HG03025 (cell line): ENCODE results near the gene NRN1L.
"Not testable (repeated sequence)": the region's sequence is repeated elsewhere in the genome, so short reads cannot be mapped to it uniquely, and the experiment has no call there.

Source experiments
- ATAC-seq: cut with Tn5 transposase; IDR thresholded peaks from one replicate; pipeline ENCODE4 v1.9.1; 2021; ENCODE audit warnings: mild to moderate bottlenecking, moderate library complexity; ENCODE audit not compliant: unreplicated experiment, low FRiP score

The NRN1L gene

DNA sequence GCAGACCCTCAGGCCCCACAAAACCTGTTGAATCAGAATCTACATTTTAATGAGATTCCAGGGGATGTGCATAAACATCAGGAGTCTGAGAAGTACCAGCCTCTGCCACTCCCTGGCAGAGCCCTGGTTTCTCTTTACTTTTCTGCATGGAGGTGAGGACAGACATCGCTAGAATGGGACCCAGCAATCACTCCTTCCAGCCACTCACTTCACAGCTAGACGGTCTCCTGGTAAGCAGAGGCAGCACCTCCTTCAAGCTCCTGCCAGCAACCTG is 30.7 kb downstream of the NRN1L start:
- ATAC-seq: not testable (repeated sequence)

DNA sequence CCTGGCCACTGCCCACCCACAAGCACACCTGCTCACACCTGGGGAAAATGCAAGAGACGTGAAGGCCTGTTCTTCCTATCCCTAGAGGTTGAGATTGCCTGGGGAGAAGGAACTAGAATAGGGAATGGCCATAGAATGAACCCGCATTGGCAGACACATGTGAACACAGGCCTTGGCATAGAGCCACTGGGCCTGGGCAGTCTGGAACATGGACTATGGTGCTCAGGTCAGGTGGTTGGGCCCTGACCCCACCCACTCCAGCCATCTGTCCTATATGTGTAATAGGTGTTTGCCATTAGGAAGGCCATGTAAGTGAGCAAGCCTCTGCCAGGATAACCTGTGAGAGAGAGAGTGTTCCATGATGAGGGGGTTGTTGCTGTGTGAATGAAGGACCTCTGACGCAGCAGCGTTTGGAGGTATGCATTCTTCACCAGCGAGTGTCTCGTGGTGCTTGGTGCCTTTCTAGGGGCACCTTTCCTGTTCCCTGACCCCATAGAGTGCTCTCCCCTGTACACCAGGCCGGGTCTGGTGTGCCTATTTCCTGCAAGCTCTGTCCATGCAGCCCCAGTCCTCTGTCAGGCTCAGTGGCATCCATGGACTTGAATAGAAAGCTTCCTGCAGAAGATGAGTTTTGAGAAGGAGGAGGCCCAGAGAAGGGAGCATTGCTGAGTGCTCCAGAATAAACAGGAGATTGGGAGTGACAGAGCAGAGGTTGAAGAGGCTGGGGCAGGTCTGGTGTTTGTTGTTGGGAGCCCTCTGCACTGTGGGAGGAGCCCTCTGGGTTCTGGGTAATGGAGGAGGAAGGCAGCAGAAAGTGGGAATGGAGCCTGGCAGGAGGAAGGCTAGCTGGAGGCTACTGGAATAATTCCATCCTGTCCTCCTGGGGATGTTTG is 31.4 kb downstream of the NRN1L start:
- ATAC-seq: no peak

DNA sequence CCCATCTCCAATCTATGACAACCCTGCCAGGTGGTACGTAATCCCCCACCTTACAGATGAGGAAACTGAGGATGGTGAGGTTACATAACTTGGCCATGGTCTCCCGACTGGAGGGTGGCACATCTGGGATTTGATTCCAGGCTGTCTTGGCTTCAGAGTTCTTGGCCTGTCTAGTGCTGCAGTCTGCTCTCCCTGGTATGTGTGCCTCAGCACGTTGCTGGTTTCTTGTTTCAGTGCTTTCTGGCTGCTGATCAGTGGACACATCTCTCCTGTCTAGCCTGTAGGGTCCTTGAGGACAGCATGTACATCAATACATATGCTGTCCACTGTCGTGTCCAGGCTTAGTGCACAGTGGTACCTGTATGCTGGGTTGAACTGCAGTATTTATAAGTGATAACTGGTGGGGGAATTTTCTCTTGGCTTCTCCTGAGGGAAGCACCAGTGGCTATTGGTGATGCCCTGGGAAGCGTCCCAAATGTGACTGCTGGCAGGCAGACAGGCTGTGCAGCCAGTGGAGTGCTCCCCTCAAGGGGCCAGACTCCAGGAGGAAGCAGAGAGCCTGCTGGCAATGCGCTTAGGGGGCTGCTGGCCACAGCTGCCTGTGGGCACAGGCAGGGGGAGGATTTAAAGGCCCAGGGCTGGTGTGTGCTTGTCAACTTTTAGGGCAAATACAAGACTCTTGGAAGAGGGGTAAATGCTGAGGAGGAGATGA is 32.6 kb downstream of the NRN1L start:
- ATAC-seq: no peak

DNA sequence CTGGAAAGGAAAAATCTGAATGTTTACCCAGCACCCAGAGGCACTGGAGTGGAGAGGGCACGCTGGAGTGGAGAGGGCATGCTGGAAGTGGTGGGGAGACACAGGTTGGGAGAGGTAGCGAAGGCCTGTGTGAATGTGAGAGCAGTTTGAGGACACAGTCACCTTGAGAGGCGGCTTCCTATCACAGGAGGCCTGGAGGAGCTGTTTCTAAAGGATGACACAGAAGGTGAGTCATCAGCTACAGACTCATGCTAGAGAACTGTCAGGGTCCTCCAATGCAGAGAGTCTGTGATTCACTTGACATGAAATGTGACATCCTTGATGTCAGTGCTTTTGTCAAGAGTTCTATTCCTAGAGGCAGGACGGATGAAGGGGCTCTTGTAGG is 33.2 kb downstream of the NRN1L start:
- ATAC-seq: no peak

DNA sequence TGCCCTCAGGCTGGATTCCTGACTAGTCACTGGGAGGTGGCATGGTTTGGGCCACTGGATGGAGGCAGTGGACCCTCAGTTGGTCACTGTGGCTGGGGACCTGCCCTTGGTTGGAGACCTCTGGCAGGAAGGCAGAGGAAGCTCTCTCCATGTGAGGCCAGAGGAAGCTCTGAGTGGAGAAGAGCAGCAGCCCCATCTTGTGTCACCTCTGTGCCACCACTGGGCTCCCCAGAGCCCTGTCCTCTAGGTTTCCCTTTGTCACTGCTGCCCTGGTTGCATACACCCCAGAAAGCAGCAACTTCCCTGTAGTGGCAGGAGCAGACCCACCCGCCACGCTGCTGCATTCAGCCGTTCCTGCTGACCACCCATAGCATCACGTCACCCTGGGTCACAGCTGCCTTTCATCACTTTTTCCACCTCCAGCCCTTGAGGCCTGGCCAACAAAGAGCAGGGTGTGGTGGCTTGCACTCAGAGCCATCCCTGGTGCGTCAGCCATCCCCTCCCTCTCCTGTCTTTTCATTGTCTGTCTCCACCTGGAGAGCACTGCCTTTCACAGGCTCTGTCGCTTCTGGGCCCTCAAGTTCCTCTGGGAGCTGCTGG is 35.0 kb downstream of the NRN1L start:
- ATAC-seq: no peak

DNA sequence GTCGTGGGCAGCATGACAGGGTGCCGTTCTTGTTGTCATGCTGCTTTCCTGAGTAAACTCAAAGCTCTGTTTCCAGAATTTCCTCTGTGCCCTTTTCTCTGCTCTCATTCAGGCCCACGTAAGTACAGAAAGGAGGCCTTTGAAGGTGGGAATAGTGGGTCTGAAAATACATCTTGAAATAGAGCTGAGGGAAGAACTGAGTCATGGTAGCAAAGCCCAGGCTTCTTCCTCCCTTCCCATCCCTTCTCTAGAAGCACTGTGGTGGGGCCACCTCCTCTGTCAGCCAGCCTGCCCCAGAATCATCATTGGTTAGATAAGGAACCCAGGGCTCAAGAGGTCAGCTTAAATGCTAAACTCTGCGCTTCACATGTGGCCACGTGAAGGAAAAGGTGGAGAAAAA is 37.5 kb downstream of the NRN1L start:
- ATAC-seq: no peak

DNA sequence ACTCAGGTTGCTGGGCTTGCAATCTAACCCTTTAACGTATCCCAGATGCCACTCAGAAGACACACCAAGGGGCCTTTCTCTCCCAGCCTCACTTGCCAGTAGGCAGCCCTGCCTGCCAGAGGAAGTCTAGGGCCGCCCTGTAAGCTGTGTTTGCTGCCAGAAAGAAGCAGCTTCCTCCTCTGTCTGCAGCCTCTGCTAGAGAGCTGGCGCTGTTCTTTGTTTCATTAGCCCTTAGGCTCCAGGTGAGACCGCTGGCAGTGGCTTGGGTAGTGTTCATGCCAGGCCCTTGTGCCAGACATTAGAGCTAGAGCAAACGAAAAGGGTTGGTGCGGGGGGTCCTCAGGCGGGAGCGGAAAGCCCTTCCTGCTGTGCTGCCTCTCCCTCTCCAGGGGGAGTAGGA is 38.1 kb downstream of the NRN1L start:
- ATAC-seq: no peak

DNA sequence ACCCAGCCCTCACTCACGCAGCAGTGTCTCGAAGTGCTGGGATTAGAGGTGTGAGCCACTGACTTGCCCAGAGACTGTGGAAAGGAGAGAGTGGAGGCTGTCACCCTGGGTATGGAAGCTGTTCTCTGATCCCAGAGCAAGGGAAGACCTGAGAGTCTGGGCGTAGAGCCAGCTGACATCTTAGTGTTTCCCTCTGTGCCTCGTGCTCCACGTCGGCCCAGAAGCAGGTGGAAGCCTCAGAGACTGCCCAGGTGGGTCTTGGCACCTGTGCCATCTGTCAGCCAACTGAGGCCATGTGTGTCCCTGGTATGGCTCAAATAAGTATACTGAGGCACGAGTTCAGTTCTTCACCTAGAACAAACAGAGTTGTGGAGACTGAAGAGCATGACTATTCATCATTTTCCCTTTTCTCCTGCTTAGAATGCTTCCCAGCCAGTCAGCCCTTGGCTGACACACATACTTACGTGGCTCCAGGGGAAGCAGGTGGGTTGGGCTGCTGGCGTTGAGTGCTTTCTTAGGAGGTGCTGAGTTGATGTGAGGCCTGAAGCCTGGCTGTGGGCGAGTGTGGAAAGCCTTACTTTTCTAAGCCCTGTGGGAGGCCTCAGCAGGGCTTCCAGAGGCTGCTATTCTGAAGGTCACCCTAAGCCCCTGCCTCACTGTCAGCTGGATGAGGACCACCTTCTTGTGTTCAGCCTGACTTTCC is 38.9 kb downstream of the NRN1L start:
- ATAC-seq: no peak

DNA sequence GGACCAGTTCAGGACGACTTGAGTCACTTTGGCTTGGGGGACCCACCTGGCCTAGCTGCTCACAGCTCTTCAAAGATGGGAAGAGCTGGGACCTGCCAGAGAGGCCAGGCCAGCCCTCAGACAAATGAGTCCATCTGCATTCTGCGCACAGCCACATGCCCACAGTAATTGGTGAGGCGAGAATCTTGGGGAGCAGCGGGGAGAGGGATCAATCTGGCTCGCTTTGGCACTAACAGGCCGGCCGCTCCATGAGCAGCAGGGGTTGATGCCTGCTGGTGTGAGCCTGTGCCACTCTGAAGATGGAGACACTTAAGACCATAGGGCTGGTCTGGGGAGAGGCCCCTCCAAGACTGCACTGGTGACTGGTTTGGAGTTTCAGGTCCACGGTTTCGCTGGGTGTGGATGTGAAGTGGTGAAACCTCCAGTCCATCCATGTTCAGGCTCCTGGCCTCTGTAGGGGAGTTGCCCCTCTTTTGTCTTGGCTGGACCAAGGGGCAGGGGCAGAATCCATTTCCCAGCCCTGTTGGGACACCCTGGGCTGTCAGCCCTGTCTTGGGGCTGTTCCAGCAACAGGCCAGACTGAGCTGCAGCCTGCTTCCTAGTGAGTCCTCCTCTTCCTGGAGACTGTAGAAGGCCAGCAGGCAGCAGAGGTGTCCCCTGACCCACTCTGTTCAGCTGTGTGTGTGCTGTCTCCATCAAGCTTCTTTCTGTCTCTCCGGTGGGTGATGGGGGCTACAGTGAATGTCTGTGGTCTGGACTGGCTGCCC is 39.6 kb downstream of the NRN1L start:
- no peak for ATAC-seq

DNA sequence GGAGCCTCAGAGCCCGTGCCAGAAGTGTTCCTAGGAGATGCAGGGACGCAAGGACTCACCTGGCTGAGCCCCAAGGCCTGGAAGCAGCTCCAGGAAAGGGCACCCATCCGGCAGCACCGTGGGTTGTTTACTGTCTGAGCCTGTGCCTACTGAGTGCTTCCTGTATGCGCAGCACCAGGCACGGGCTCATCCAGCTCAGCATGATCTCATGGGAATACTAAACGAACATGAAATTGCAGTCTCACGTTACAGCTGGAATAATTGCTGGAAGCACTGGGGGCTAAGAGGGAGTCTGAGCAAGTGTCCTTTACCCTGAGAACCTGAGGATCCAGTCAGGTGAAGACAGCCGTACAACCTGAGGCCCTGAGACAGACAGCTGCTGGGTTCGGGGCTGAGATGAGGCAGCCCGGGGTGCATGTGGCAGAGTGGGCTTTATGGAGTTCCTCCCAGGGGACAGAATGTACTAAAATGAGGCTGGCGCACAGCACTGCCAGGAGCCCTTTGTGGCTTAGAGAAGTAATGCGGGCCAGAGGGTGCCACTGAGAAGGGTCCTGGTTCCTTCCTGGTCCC is 41.6 kb downstream of the NRN1L start:
- no peak for ATAC-seq

DNA sequence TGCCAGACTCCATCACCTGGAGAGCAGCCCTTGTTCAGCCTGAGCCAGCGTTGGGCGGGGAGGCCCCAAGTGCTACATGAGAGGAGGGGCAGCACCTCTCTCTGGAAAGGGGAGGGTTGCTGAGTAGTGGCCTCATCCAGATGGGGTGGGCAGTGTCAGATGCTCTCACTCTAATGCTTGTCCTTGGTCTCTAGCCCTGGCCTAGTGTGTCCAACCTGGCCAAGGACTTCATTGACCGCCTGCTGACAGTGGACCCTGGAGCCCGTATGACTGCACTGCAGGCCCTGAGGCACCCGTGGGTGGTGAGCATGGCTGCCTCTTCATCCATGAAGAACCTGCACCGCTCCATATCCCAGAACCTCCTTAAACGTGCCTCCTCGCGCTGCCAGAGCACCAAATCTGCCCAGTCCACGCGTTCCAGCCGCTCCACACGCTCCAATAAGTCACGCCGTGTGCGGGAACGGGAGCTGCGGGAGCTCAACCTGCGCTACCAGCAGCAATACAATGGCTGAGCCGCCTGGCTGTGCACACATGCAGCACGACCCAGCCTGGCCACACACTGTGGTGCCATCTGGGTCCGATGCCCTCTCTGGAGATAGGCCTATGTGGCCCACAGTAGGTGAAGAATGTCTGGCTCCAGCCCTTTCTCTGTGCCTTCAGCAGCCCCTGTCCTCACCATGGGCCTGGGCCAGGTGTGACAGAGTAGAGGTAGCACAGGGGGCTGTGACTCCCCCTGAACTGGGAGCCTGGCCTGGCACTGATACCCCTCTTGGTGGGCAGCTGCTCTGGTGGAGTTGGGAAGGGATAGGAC is 42.7 kb downstream of the NRN1L start:
- ATAC-seq: no peak

DNA sequence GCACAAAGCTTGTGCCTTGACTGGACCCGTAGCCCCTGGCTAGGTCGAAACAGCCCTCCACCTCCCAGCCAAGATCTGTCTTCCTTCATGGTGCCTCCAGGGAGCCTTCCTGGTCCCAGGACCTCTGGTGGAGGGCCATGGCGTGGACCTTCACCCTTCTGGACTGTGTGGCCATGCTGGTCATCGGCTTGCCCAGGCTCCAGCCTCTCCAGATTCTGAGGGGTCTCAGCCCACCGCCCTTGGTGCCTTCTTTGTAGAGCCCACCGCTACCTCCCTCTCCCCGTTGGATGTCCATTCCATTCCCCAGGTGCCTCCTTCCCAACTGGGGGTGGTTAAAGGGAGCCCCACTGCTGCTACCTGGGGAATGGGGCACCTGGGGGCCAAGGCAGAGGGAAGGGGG is 43.5 kb downstream of the NRN1L start:
- ATAC-seq: no peak

DNA sequence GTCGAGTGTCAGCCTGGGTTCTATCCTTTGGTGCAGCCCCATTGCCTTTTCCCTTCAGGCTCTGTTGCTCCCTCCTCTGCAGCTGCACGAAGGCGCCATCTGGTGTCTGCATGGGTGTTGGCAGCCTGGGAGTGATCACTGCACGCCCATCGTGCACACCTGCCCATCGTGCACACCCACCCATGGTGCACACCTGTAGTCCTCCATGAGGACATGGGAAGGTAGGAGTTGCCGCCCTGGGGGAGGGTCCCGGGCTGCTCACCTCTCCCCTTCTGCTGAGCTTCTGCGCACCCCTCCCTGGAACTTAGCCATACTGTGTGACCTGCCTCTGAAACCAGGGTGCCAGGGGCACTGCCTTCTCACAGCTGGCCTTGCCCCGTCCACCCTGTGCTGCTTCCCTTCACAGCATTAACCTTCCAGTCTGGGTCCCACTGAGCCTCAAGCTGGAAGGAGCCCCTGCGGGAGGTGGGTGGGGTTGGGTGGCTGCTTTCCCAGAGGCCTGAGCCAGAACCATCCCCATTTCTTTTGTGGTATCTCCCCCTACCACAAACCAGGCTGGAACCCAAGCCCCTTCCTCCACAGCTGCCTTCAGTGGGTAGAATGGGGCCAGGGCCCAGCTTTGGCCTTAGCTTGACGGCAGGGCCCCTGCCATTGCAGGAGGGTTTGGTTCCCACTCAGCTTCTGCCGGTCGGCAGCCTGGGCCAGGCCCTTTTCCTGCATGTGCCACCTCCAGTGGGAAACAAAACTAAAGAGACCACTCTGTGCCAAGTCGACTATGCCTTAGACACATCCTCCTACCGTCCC is 44.1 kb downstream of the NRN1L start:
- no peak for ATAC-seq

DNA sequence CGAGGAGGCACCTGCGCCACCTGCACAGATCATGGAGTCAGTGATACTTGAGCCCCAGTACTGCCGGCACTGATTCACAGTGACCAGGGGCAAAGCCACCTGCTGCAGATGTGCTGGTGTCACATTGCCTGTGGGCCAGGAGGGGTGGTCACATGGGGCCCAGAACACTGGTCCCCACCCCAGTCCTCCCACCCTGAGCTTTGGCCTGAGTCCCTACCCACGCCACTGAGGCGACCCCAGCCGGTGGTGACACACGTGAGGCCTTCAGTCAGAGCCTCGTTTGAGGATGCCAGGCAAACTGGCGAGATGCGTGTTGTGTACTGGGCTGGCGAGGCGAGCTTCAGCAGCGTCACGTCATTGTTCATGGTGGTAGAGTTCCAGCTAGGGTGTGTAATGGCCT is 45.5 kb downstream of the NRN1L start:
- ATAC-seq: no peak

DNA sequence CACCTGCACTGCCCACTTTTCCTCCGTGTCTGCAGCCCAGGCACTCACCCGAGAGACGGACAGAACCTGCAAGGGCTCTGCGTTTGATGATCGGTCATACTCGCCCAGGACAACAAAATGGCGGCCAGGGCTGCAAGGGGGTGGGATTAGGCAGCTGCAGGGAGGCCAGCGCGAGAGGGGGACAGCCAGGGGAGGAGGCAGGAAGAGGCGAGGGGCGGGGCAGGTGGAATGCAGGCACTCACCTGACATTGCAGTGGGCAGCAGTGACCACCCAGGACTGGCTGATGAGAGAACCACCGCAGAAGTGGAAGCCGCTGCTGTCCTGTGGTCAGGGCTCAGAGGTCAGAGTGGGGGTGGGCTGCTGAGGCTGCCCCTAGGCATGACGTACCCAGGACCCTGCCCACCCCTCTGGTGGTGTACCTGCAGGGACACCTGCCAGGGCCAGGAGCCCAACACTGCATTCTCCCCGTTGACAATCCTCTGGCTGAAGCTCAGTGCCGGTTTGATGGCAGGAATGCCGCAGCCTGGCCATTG is 46.1 kb downstream of the NRN1L start:
- no peak for ATAC-seq

DNA sequence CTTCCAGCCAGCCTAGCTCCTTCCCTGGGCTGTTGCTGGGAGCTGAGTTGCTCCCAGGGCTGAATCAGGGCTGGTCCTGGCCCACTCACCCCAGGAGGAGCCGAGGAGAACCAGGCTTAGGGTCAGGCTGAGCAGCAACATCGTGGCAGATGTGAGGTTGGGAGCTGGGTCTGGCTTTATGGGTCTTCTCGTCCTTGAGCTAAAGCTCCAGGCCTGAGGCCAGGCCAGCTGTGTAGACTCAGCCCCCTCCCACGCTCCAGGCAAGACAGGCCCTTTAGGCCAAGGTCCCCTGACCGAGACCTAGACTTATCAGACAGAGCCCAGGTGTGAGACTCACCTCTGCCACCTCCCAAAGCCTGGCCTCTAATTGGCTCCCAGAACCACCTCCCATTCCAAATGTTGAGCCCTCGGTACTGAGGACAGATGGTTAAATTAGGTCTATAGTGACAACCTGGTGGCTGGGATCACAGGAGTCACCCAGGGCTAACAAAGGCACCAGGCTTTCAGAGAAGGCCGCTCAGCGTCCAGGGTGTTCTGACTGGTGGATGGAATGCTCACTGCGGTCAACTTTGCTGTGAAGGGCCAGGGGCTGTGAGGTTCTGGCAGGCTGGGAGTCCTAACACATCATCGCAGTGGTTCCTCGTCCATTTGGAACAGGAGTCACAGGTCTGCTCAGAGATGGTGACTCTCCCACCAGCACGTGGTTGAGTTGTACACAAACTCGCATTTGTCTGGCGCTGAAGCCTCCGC is 47.2 kb downstream of the NRN1L start, which contains the start of gene CTRL:
TSS of gene CTRL (minus strand) at position 151 of the 750 bp plus-strand sequence. CDS start at position 141, 10 bp downstream.
- ATAC-seq: no peak

DNA sequence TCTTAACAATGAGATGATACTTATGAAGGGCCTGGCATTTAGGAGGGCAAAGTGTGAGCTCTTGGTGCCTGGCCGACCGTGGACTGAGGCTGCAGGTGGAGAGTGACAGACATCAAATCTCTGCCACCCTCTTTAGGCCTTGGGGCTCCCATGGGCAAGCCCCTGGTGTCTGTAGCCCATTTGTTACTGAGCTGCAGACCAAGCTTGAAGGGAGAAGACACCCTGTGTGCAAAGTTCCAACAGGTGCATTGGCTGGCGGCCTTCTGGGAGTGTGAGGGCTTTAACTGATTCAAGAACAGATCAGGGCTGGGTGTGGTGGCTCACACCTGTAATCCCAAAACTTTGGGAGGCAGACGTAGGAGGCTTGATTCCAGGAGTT is 47.8 kb downstream of the NRN1L start:
- no peak for ATAC-seq
